Measurements from ENCODE around the gene TRIM54. TPM values are rescaled to one million over a fixed set of nuclear protein-coding genes. Genes with fewer than 3 reads are reported as not detected.

The TRIM54 gene
- polyA plus RNA-seq, 1 donor from 2014 or later, result not detected

DNA sequence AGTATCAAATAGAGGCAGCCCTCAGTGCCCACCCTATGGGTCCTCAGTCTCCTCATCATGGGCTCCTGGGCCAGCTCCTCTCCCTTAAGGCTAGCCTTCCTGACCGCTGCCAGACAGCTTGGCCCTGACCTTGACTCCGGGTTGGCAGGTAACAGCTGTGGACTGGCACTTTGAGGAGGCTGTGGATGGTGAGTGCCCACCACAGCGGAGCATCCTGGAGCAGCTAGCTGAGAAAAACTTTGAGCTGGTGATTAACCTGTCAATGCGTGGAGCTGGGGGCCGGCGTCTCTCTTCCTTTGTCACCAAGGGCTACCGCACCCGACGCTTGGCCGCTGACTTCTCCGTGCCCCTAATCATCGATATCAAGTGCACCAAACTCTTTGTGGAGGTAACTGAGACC lies 46.1 kb upstream of the TRIM54 start:
- no peaks in the 10 kb centered on the region for H3F3A ChIP-seq (ENCODE audit: insufficient read depth, low read length, poor library complexity, severe bottlenecking)
- H3K9me2 ChIP-seq (ENCODE audit: insufficient read depth, low read length), result no peaks in the 10 kb centered on the region
- TF ChIP-seq EP300 (conservative IDR thresholded peaks at IDR 0.05; ENCODE audit: poor library complexity, severe bottlenecking) (no peak), SMC3 (conservative IDR thresholded peaks at IDR 0.05; ENCODE audit: poor library complexity) (no peak), EZH2 (IDR thresholded peaks at IDR 0.05; ENCODE audit: borderline replicate concordance, insufficient read depth, low read length, poor library complexity, severe bottlenecking) (no peak), MXI1 (conservative IDR thresholded peaks at IDR 0.05; ENCODE audit: poor library complexity, severe bottlenecking) (no peak), TAF1 (IDR thresholded peaks at IDR 0.05; ENCODE audit: low read depth) (no peak), POLR2AphosphoS5 (IDR thresholded peaks at IDR 0.05) (no peak), RAD21 (conservative IDR thresholded peaks at IDR 0.05) (no peak)
- TF ChIP-seq, protein P1, sequence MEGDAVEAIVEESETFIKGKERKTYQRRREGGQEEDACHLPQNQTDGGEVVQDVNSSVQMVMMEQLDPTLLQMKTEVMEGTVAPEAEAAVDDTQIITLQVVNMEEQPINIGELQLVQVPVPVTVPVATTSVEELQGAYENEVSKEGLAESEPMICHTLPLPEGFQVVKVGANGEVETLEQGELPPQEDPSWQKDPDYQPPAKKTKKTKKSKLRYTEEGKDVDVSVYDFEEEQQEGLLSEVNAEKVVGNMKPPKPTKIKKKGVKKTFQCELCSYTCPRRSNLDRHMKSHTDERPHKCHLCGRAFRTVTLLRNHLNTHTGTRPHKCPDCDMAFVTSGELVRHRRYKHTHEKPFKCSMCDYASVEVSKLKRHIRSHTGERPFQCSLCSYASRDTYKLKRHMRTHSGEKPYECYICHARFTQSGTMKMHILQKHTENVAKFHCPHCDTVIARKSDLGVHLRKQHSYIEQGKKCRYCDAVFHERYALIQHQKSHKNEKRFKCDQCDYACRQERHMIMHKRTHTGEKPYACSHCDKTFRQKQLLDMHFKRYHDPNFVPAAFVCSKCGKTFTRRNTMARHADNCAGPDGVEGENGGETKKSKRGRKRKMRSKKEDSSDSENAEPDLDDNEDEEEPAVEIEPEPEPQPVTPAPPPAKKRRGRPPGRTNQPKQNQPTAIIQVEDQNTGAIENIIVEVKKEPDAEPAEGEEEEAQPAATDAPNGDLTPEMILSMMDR (IDR thresholded peaks at IDR 0.05; ENCODE audit: poor library complexity, severe bottlenecking), result no peak
- TF ChIP-seq, protein P2, sequence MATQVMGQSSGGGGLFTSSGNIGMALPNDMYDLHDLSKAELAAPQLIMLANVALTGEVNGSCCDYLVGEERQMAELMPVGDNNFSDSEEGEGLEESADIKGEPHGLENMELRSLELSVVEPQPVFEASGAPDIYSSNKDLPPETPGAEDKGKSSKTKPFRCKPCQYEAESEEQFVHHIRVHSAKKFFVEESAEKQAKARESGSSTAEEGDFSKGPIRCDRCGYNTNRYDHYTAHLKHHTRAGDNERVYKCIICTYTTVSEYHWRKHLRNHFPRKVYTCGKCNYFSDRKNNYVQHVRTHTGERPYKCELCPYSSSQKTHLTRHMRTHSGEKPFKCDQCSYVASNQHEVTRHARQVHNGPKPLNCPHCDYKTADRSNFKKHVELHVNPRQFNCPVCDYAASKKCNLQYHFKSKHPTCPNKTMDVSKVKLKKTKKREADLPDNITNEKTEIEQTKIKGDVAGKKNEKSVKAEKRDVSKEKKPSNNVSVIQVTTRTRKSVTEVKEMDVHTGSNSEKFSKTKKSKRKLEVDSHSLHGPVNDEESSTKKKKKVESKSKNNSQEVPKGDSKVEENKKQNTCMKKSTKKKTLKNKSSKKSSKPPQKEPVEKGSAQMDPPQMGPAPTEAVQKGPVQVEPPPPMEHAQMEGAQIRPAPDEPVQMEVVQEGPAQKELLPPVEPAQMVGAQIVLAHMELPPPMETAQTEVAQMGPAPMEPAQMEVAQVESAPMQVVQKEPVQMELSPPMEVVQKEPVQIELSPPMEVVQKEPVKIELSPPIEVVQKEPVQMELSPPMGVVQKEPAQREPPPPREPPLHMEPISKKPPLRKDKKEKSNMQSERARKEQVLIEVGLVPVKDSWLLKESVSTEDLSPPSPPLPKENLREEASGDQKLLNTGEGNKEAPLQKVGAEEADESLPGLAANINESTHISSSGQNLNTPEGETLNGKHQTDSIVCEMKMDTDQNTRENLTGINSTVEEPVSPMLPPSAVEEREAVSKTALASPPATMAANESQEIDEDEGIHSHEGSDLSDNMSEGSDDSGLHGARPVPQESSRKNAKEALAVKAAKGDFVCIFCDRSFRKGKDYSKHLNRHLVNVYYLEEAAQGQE (IDR thresholded peaks at IDR 0.05; ENCODE audit: borderline replicate concordance), result no peak
- H3K4me2 ChIP-seq (ENCODE audit: low read length), result no peak overlapping the region
- H3K4me3 ChIP-seq (ENCODE audit: low read length), result no peak overlapping the region
- no peak overlapping the region for H3K27ac ChIP-seq (ENCODE audit: low read length)
- no peak overlapping the region for H2AFZ ChIP-seq (ENCODE audit: low read depth, low read length)
- H3K27me3 ChIP-seq (ENCODE audit: insufficient read depth, low read depth, low read length), result no peaks in the 10 kb centered on the region
- no peaks in the 10 kb centered on the region for H4K20me1 ChIP-seq (ENCODE audit: insufficient read depth)
- no peaks in the 10 kb centered on the region for H3K9me3 ChIP-seq (ENCODE audit: low read length)
- no peaks in the 10 kb centered on the region for H3K79me2 ChIP-seq (replicated peaks; ENCODE audit: insufficient read depth, low read length)
- no peak overlapping the region for H3K9ac ChIP-seq (ENCODE audit: low read length)
- no peaks in the 10 kb centered on the region for H3K36me3 ChIP-seq (ENCODE audit: insufficient read depth, low read length)

DNA sequence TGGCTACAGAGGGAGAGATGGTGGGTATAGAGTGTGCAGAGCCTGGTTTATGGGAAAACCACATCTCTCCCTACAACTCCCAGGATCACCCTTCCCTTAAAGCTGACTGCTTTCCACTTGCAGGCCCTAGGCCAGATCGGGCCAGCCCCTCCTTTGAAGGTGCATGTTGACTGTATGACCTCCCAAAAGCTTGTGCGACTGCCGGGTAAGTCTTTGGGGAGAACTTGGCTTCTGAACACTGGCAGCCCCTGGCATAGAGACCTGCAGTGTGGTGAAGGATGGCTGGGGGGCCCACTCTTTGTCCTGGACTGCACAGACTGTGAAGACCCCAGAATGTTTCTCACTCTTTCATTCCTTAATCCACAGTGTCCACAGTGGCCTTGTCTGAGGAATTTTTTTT lies 45.6 kb upstream of the TRIM54 start:
- Histone ChIP-seq H3K27ac (ENCODE audit: low read length) (no peak overlapping the region), H3K79me2 (replicated peaks; ENCODE audit: insufficient read depth, low read length) (no peaks in the 10 kb centered on the region), H3K4me3 (ENCODE audit: low read length) (no peak overlapping the region), H3K27me3 (ENCODE audit: insufficient read depth, low read depth, low read length) (no peaks in the 10 kb centered on the region), H2AFZ (ENCODE audit: low read depth, low read length) (no peak overlapping the region), H3K4me2 (ENCODE audit: low read length) (no peak overlapping the region), H3F3A (ENCODE audit: insufficient read depth, low read length, poor library complexity, severe bottlenecking) (no peaks in the 10 kb centered on the region), H3K9ac (ENCODE audit: low read length) (no peak overlapping the region), H3K36me3 (ENCODE audit: insufficient read depth, low read length) (no peaks in the 10 kb centered on the region), H3K9me2 (ENCODE audit: insufficient read depth, low read length) (no peaks in the 10 kb centered on the region), H4K20me1 (ENCODE audit: insufficient read depth) (no peaks in the 10 kb centered on the region), H3K9me3 (ENCODE audit: low read length) (no peaks in the 10 kb centered on the region)
- no peak for TF ChIP-seq EP300 (conservative IDR thresholded peaks at IDR 0.05; ENCODE audit: poor library complexity, severe bottlenecking)
- TF ChIP-seq EZH2 (IDR thresholded peaks at IDR 0.05; ENCODE audit: borderline replicate concordance, insufficient read depth, low read length, poor library complexity, severe bottlenecking), result no peak
- no peak for TF ChIP-seq SMC3 (conservative IDR thresholded peaks at IDR 0.05; ENCODE audit: poor library complexity)
- TF ChIP-seq TAF1 (IDR thresholded peaks at IDR 0.05; ENCODE audit: low read depth), result no peak
- TF ChIP-seq, protein P2 (IDR thresholded peaks at IDR 0.05; ENCODE audit: borderline replicate concordance), result no peak
- TF ChIP-seq POLR2AphosphoS5 (IDR thresholded peaks at IDR 0.05), result no peak
- TF ChIP-seq MXI1 (conservative IDR thresholded peaks at IDR 0.05; ENCODE audit: poor library complexity, severe bottlenecking), result no peak
- TF ChIP-seq, protein P1 (IDR thresholded peaks at IDR 0.05; ENCODE audit: poor library complexity, severe bottlenecking), result no peak
- no peak for TF ChIP-seq RAD21 (conservative IDR thresholded peaks at IDR 0.05)

Data from neural cell (in vitro differentiated cells).